Measurements from ENCODE around the gene TMEM131.

Gene TMEM131

DNA sequence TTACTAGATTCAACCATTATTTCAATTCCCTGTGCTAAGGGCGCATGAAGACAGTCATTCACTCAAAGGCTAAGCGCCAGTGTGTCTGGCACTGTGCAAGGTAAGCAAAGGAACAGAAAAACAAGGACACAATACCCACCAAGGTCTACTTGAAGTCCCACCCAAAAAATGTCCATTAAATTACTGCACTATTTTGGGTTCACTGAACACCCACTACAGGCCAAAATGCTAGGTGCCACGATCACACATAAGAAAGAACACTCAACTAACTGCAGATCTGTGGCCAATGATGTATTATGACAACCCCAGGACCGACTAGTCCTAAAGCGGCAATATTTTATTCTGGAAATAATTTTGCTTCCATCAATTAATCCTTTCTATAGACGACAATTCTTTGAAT lies 1.8 kb downstream of the TMEM131 start:
- DNase-seq: no peak
- intact Hi-C loops (cut with DNase I): loop anchor here (5.0 to 10.0 kb wide), 3 partner anchors 187 to 391 kb away; no protein-coding TSS in a partner anchor

- intact Hi-C loops (cut with DNase I): loop anchor here (5.0 to 10.0 kb wide), 3 partner anchors 186 to 392 kb away; no protein-coding TSS in a partner anchor
Observed at GRCh38 chr2:97992836-97993825, 2.6 kb downstream of the TMEM131 start.

GRCh38 chr2:97991081-97991856 lies 4.5 kb downstream of the TMEM131 start:
- intact Hi-C loops (cut with DNase I): loop anchor here (5.0 to 10.0 kb wide), 3 partner anchors 184 to 394 kb away; no protein-coding TSS in a partner anchor
- no peak for DNase-seq

More at GRCh38 chr2:97992836-97993825, 2.6 kb downstream of the TMEM131 start:
- no peak for DNase-seq

DNA sequence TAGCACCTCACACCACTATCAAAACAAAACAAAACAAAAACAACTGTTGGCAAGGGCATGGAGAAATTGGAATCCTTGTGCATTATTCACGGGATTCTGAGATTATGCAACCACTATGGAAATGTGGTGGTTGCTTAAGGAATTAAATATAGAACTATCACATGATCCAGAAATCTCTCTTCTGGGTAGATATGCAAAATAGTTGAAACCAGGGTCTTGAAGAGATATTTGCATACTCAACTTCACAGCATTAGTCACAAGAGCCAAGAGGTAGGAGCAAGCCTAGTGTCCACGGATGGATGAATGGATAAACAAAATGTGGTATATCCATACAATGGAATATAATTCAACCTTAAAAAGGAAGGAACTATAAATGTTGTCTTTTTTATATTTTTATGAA lies 7.0 kb downstream of the TMEM131 start:
- no peak for DNase-seq
- intact Hi-C loops (cut with DNase I): no loop called here

- no peak for DNase-seq
Observed at GRCh38 chr2:97985998-97986397, 9.8 kb downstream of the TMEM131 start.

DNA sequence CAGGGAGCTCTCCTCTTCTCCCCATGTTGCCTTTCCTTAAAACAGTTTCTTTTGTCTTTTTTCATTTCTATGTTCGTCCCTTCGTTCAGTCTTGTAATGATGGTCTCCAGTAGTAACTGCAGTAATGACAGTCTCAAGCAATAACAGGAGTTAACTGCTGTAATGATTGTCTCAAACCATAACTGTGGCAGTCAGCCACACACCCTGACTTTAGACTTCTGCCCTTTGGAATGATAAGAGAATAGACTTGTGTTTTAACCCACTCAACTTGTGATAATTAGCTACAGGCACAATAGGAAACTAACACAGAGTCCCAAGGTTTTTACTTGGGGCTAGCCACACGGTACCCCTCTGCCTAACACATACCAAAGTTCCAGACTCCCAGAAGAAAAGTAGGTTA lies 12.1 kb downstream of the TMEM131 start:
- DNase-seq: no peak
- intact Hi-C loops (cut with DNase I): no loop called here

More at GRCh38 chr2:97985998-97986397, 9.8 kb downstream of the TMEM131 start:
- intact Hi-C loops (cut with DNase I): no loop called here

GRCh38 chr2:97983134-97983533 lies 12.6 kb downstream of the TMEM131 start:
- no peak for DNase-seq
- intact Hi-C loops (cut with DNase I): no loop called here

GRCh38 chr2:97982621-97983020 lies 13.1 kb downstream of the TMEM131 start:
- no peak for DNase-seq
- intact Hi-C loops (cut with DNase I): no loop called here

GRCh38 chr2:97981961-97982360 lies 13.8 kb downstream of the TMEM131 start:
- no peak for DNase-seq
- intact Hi-C loops (cut with DNase I): no loop called here

DNA sequence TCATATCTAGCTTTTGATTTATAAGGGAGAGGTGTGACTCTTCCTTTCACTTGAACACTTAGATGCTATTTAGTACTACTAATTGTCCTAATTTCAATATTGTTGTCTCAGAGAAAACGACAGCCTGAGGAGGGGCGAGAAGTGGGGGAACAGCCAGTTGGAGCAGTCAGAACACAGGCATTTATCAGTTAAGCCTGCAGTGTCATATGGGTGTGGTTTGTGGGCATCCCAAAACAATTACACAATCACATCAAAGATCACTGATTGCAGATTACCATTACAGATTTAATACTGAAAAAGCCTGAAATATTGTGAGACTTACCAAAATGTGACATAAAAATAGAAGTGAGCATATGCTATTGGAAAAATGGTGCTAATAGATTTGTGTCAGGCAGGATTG lies 15.8 kb downstream of the TMEM131 start:
- intact Hi-C loops (cut with DNase I): no loop called here
- no peak for DNase-seq

- no peak for DNase-seq
- intact Hi-C loops (cut with DNase I): no loop called here
Observed at GRCh38 chr2:97974471-97974870, 21.3 kb downstream of the TMEM131 start.

DNA sequence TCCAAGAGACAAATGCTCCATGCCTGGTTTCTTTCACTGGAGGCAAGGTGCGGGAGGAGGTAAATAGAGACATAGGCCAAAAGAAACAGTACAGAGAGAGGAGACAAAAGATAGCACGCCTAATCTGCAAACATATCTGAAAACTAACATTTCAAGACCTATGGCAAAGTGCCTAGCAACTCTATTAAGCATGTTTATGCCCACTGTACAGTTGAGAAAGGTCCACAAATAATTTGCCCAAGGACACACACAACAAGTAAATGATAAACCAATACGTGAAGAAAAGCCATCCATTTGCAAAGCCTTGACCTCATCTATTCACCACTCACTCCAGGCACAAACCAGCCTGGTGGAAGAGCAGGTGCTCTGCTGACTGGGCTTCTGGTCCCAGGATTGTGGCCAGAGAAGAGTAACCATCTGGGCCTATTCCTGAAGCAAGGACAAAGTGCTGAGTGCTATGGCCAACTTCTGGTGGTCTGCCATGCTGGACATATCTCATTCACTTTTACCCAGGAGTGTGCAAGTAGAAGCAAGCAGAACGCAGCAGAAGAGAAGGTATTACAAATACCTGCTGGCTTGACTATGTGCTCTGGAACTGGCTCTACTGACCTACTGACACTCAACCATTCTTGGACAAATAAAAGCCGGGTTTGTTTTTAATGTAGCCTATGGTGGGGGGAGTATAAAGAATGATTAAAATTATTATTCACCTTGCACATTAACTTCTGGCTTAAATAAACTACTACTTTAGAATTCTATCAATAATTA lies 25.3 kb downstream of the TMEM131 start:
- DNase-seq: no peak
- intact Hi-C loops (cut with DNase I): no loop called here

DNA sequence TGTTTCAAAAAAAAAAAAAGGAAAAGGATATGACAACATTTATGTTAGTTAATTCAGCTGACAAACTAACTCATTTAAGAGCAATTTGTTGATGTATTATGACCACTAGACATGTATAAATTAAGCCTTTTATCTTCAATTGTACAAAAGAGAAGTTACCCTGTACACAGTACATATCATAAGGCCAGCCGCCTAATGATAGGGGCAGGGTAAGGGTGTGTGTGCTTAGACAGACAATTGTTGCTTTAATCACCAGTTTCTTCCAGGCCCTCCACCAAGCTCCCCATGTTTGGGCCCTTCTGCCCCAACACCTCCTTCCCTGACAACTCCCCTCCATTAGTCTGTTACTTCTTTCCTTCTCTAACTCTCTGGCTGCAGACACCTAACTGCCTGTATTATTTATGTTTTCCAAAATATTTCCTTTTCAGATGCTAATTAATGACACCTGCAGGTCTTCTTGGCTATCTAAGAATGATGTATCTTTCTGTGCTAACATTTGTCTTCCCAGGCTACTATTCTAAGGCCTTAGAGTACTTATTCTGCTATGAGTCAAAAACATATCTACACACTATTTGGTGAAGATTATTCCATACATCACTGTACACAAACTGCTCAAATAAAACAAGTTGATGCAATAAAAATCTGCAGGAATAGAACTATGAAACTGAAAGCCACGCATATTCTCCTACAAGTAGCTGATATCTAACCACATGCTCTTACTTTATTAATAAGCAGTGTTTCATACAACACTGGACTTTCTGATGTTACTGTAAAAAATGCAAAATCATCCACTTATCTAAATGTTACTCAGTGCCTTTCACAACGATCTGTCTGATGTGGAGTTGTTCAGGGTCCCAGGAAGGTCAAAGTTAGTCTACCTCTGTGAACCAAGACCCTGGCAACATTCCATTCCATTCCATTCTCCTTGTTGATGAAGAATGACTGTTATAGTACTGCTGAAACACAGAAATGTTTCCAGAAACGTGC lies 26.4 kb downstream of the TMEM131 start:
- DNase-seq: no peak
- intact Hi-C loops (cut with DNase I): no loop called here

DNA sequence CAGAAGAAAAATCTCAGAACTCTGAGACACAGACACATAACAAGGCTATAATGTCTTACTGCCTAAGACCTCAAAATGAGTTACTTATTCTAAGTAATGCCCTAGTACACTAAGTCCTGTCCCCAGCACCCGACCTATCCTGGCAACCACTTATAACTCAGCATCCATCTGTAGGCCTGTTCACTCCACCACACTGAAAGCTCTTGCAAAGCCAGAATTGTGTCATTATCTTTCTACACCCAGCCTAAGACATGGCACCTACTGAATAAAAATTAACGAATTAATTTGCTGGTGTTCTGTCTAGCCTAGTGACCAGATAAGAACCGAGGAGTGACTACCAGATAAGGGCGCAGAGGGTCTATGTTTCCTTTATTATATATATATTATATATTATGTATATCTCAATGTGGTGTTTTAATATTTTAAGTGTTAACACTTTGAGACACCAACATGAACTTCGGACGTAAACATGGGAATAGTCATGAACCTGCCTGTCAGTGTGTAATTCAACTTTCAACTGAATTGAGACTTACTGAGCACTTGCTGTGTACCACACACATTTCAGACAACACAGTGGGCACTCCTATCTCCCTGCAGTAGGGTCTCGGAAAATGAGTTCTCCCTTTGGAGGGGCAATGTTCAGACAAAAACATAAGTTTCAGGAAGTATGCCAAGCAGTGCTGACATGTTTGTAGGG lies 27.7 kb downstream of the TMEM131 start:
- no peak for DNase-seq
- intact Hi-C loops (cut with DNase I): no loop called here

- intact Hi-C loops (cut with DNase I): no loop called here
- no peak for DNase-seq
Observed at GRCh38 chr2:97967216-97967592, 28.5 kb downstream of the TMEM131 start.

- DNase-seq: no peak
- intact Hi-C loops (cut with DNase I): no loop called here
Observed at GRCh38 chr2:97966545-97967215, 29.1 kb downstream of the TMEM131 start.

GRCh38 chr2:97965116-97965515 lies 30.6 kb downstream of the TMEM131 start:
- no peak for DNase-seq

DNA sequence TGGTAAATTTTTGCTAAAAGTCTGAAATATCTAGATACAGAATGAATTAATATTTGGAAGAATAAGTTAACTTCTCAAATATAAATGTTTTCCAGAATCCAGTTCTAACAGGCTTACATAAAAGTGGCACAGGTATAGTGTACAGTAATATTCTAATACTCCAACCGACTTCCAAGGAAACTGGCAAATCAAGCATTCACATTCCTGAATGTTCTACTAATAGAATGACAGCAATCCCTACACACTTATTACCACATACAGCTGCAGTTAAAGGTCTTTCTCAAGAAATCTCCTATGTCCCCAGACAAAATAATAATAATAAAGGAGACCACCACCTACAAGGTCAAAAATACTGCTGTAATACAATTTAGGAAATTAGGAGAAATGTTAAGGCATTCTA lies 31.9 kb downstream of the TMEM131 start:
- intact Hi-C loops (cut with DNase I): no loop called here
- no peak for DNase-seq

More at GRCh38 chr2:97965116-97965515, 30.6 kb downstream of the TMEM131 start:
- intact Hi-C loops (cut with DNase I): no loop called here
